OCI-LY1 (cell line): Measurements from ENCODE around the gene KIAA0586.
"Not testable (repeated sequence)": the region's sequence is repeated elsewhere in the genome, so short reads cannot be mapped to it uniquely, and the experiment has no call there.

Experiments
- H2AFZ ChIP-seq: fragments of 200-600 bp; sonication (generic), shearing (Covaris generic); 2 replicates; pipeline ENCODE4 v1.6.0; 2014; ENCODE audit warnings: antibody characterized with exemption, mild to moderate bottlenecking, low read length
- H3F3A ChIP-seq: fragments of 200-600 bp; sonication (generic), shearing (Covaris generic); 2 replicates; pipeline ENCODE4 v1.6.0; 2014; ENCODE audit warnings: mild to moderate bottlenecking, antibody characterized with exemption, low read length, moderate library complexity; ENCODE audit not compliant: insufficient read depth
- H3K27ac ChIP-seq: fragments of 200-600 bp; sonication (generic); 2 replicates; pipeline ENCODE4 v1.5.1; 2014; ENCODE audit warnings: low read length, mixed run types, mild to moderate bottlenecking, low read depth; ENCODE audit not compliant: poor library complexity, severe bottlenecking
- H3K27me3 ChIP-seq: fragments of 200-600 bp; sonication (generic); 2 replicates; pipeline ENCODE4 v1.6.0; 2014; ENCODE audit warnings: antibody characterized with exemption, mild to moderate bottlenecking, low read length, moderate library complexity; ENCODE audit not compliant: insufficient read depth
- H3K36me3 ChIP-seq: fragments of 200-600 bp; sonication (generic); 2 replicates; pipeline ENCODE4 v1.6.1; 2014; ENCODE audit warnings: mild to moderate bottlenecking, antibody characterized with exemption, low read length, moderate library complexity, mixed read lengths; ENCODE audit not compliant: insufficient read depth
- H3K4me1 ChIP-seq: fragments of 200-600 bp; sonication (generic); 2 replicates; pipeline ENCODE4 v1.5.1; 2014; ENCODE audit warnings: mild to moderate bottlenecking, low read length, moderate library complexity; ENCODE audit not compliant: insufficient read depth, severe bottlenecking
- H3K4me2 ChIP-seq: fragments of 200-600 bp; sonication (generic), shearing (Covaris generic); 2 replicates; pipeline ENCODE4 v1.6.1; 2014; ENCODE audit warnings: low read length
- H3K4me3 ChIP-seq: fragments of 200-600 bp; sonication (generic); 2 replicates; pipeline ENCODE4 v1.5.1; 2014; ENCODE audit warnings: low read length, low read depth, mild to moderate bottlenecking, mixed read lengths; ENCODE audit not compliant: poor library complexity, severe bottlenecking
- H3K79me2 ChIP-seq: fragments of 200-600 bp; shearing (Covaris generic); 2 replicates; pipeline ENCODE4 v1.6.1; 2016; ENCODE audit warnings: mixed run types, low read length, mixed read lengths; ENCODE audit not compliant: insufficient read depth
- H3K9ac ChIP-seq: fragments of 200-600 bp; sonication (generic), shearing (Covaris generic); 2 replicates; pipeline ENCODE4 v1.6.1; 2014; ENCODE audit warnings: mild to moderate bottlenecking, low read length, mixed read lengths
- H3K9me2 ChIP-seq: fragments of 200-600 bp; sonication (generic), shearing (Covaris generic); 2 replicates; pipeline ENCODE4 v1.6.1; 2014; ENCODE audit warnings: low read depth, mild to moderate bottlenecking, low read length, mixed read lengths
- H3K9me3 ChIP-seq: fragments of 200-600 bp; shearing (Covaris generic); 2 replicates; pipeline ENCODE4 v1.6.1; 2014; ENCODE audit warnings: low read length, mixed read lengths
- H4K20me1 ChIP-seq: fragments of 200-600 bp; sonication (generic), shearing (Covaris generic); 2 replicates; pipeline ENCODE4 v1.6.0; 2016; ENCODE audit warnings: mild to moderate bottlenecking, low read length; ENCODE audit not compliant: insufficient read depth
- EZH2 ChIP-seq: fragments of 200-600 bp; sonication (generic), shearing (Covaris generic); IDR thresholded peaks from 2 replicates; pipeline ENCODE4 v1.8.0; 2017; ENCODE audit warnings: borderline replicate concordance, mixed run types, mild to moderate bottlenecking, antibody characterized with exemption, low read length, moderate library complexity, mixed read lengths
- TF ChIP-seq, protein P1 (sequence below): fragments of 200-600 bp; sonication (generic), shearing (Covaris generic); IDR thresholded peaks from 2 replicates; pipeline ENCODE4 v1.5.1; 2017; ENCODE audit warnings: mild to moderate bottlenecking, antibody characterized with exemption, low read length, moderate library complexity, mixed read lengths

KIAA0586 gene

DNA sequence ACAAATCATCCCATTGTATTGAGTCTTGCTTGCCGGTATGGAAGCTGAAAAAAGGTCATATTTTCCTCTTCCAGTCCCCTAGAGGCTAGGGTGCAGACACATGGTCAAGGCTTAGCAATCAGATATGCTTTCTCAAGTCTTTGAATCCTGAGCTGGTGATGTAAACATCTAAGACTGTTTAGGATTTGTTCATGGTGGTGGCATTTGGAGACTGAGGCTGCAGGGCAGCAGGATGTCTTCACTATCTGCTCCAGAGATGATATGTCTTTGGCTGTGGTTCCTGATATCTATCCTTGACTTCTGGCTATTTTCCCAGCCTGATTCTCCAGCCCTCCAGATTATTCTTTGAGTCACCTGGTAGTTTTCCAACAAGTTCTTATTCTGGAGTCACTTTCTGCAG, 159.8 kb downstream of the KIAA0586 start:
- H3K4me3 ChIP-seq, result no peak overlapping the region
- no peaks in the 10 kb centered on the region for H3K36me3 ChIP-seq
- no peak overlapping the region for H2AFZ ChIP-seq
- H3K4me2 ChIP-seq, result no peak overlapping the region
- H3K79me2 ChIP-seq, result no peaks in the 10 kb centered on the region
- no peaks in the 10 kb centered on the region for H3F3A ChIP-seq
- TF ChIP-seq, protein P1, sequence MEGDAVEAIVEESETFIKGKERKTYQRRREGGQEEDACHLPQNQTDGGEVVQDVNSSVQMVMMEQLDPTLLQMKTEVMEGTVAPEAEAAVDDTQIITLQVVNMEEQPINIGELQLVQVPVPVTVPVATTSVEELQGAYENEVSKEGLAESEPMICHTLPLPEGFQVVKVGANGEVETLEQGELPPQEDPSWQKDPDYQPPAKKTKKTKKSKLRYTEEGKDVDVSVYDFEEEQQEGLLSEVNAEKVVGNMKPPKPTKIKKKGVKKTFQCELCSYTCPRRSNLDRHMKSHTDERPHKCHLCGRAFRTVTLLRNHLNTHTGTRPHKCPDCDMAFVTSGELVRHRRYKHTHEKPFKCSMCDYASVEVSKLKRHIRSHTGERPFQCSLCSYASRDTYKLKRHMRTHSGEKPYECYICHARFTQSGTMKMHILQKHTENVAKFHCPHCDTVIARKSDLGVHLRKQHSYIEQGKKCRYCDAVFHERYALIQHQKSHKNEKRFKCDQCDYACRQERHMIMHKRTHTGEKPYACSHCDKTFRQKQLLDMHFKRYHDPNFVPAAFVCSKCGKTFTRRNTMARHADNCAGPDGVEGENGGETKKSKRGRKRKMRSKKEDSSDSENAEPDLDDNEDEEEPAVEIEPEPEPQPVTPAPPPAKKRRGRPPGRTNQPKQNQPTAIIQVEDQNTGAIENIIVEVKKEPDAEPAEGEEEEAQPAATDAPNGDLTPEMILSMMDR, result no peak
- TF ChIP-seq EZH2, result no peak
- no peaks in the 10 kb centered on the region for H3K27me3 ChIP-seq
- H3K9ac ChIP-seq, result no peak overlapping the region
- H4K20me1 ChIP-seq, result no peaks in the 10 kb centered on the region
- no peaks in the 10 kb centered on the region for H3K9me3 ChIP-seq
- H3K4me1 ChIP-seq, result no peaks in the 10 kb centered on the region
- no peaks in the 10 kb centered on the region for H3K9me2 ChIP-seq
- H3K27ac ChIP-seq, result no peak overlapping the region

DNA sequence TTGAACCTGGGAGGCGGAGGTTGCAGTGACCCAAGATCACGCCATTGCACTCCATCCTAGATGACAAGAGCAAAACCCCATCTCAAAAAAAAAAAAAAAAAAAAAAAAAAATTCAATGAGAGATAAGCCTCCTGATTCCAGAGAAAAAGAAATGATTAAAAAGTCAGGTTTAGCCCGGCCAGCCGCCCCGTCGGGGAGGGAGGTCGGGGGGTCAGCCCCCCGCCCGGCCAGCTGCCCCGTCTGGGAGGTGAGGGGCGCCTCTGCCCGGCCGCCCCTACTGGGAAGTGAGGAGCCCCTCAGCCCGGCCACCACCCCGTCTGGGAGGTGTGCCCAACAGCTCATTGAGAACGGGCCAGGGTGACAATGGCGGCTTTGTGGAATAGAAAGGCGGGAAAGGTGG, 160.8 kb downstream of the KIAA0586 start:
- not testable (repeated sequence) for H3K4me1 ChIP-seq, H3K27ac ChIP-seq, H3K36me3 ChIP-seq, H3K9me3 ChIP-seq, H3K79me2 ChIP-seq, H4K20me1 ChIP-seq, H2AFZ ChIP-seq, H3K9ac ChIP-seq, H3K4me3 ChIP-seq, H3F3A ChIP-seq, H3K27me3 ChIP-seq, H3K9me2 ChIP-seq, H3K4me2 ChIP-seq

DNA sequence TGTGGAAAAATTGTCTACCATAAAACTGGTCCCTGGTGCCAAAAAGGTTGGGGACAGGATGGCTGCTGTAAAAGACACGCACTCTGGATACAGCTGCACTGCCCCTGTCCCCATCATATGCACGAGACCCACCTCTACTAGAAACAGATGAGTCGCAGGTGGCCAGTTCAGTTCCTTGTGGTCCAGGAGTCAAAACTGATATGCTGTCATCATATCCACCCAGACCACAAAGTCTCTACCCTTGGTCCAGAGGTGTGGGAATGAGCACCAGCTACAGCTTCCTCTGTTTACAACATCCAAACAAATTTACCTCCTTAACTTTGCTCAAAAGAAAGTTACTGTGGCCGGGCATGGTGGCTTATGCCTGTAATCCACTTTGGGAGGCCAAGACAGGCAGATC, 166.5 kb downstream of the KIAA0586 start:
- no peaks in the 10 kb centered on the region for H3K9me2 ChIP-seq
- no peaks in the 10 kb centered on the region for H3K27me3 ChIP-seq
- H3K9me3 ChIP-seq, result no peaks in the 10 kb centered on the region
- H3K4me1 ChIP-seq, result no peaks in the 10 kb centered on the region
- no peak for TF ChIP-seq EZH2
- TF ChIP-seq, protein P1, result no peak
- H4K20me1 ChIP-seq, result no peaks in the 10 kb centered on the region
- H2AFZ ChIP-seq, result no peak overlapping the region
- no peak overlapping the region for H3K27ac ChIP-seq
- no peak overlapping the region for H3K4me2 ChIP-seq
- no peaks in the 10 kb centered on the region for H3K36me3 ChIP-seq
- H3K4me3 ChIP-seq, result no peak overlapping the region
- no peaks in the 10 kb centered on the region for H3F3A ChIP-seq
- H3K9ac ChIP-seq, result no peak overlapping the region
- H3K79me2 ChIP-seq, result no peaks in the 10 kb centered on the region

DNA sequence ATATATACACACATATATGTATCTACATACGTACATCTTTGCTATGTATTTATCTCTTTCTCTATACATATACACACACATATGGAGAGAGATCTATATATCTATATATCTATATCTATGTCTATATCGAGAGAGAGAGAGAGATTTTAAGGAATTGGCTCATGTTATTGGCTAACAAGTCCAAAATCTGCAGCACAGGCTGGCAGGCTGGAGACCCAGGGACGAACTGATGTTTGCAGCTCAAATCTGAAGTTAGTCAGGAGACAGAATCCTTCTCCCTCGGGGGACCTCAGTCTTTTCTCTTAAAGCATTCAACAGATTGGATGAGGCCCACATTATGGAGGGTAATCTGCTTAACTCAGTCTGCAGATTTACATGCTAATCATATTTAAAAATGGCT, 169.5 kb downstream of the KIAA0586 start:
- H3K9me2 ChIP-seq, result no peaks in the 10 kb centered on the region
- TF ChIP-seq EZH2, result no peak
- TF ChIP-seq, protein P1, result no peak

More for the DNA sequence above, 169.5 kb downstream of the KIAA0586 start:
- Histone ChIP-seq H4K20me1 (no peaks in the 10 kb centered on the region), H3K4me2 (no peak overlapping the region), H3K9me3 (no peaks in the 10 kb centered on the region), H3K36me3 (no peaks in the 10 kb centered on the region), H3K9ac (no peak overlapping the region), H2AFZ (no peak overlapping the region), H3K4me3 (no peak overlapping the region), H3K4me1 (no peaks in the 10 kb centered on the region), H3F3A (no peaks in the 10 kb centered on the region), H3K27me3 (peaks cover 5% of the 10 kb centered on the region; the same call in 1 of the 2 replicates), H3K27ac (no peak overlapping the region), H3K79me2 (no peaks in the 10 kb centered on the region)
